ENCODE measurements around the gene RHOJ. TPM values are rescaled to one million over a fixed set of nuclear protein-coding genes. Genes with fewer than 3 reads are reported as not detected.

Gene RHOJ
- polyA plus RNA-seq, 1 donor from 2014 or later: 0.10 TPM

- Histone ChIP-seq H4K20me1 (ENCODE audit: insufficient read depth) (no peaks in the 10 kb centered on the region), H3K27ac (ENCODE audit: low read length) (no peak overlapping the region), H3K36me3 (ENCODE audit: insufficient read depth, low read length) (no peaks in the 10 kb centered on the region), H3K27me3 (ENCODE audit: insufficient read depth, low read depth, low read length) (no peaks in the 10 kb centered on the region), H3K9ac (ENCODE audit: low read length) (no peak overlapping the region), H3K9me2 (ENCODE audit: insufficient read depth, low read length) (no peaks in the 10 kb centered on the region), H3K4me2 (ENCODE audit: low read length) (no peak overlapping the region), H3K4me3 (ENCODE audit: low read length) (no peak overlapping the region), H2AFZ (ENCODE audit: low read depth, low read length) (no peak overlapping the region), H3F3A (ENCODE audit: insufficient read depth, low read length, poor library complexity, severe bottlenecking) (no peaks in the 10 kb centered on the region), H3K9me3 (ENCODE audit: low read length) (no peaks in the 10 kb centered on the region), H3K79me2 (replicated peaks; ENCODE audit: insufficient read depth, low read length) (no peaks in the 10 kb centered on the region)
- TF ChIP-seq RAD21 (conservative IDR thresholded peaks at IDR 0.05): no peak
- TF ChIP-seq MXI1 (conservative IDR thresholded peaks at IDR 0.05; ENCODE audit: poor library complexity, severe bottlenecking): no peak
- TF ChIP-seq CTCF (IDR thresholded peaks at IDR 0.05; ENCODE audit: poor library complexity, severe bottlenecking): no peak
- TF ChIP-seq EP300 (conservative IDR thresholded peaks at IDR 0.05; ENCODE audit: poor library complexity, severe bottlenecking): no peak
- TF ChIP-seq POLR2AphosphoS5 (IDR thresholded peaks at IDR 0.05): no peak
- no peak for TF ChIP-seq SMC3 (conservative IDR thresholded peaks at IDR 0.05; ENCODE audit: poor library complexity)
- TF ChIP-seq TAF1 (IDR thresholded peaks at IDR 0.05; ENCODE audit: low read depth): no peak
- TF ChIP-seq REST (IDR thresholded peaks at IDR 0.05; ENCODE audit: borderline replicate concordance): no peak
- TF ChIP-seq EZH2 (IDR thresholded peaks at IDR 0.05; ENCODE audit: borderline replicate concordance, insufficient read depth, low read length, poor library complexity, severe bottlenecking): no peak
Observed at GRCh38 chr14:63228217-63228616, 24.0 kb downstream of the RHOJ start.

- H3K36me3 ChIP-seq (ENCODE audit: insufficient read depth, low read length): no peaks in the 10 kb centered on the region
- no peaks in the 10 kb centered on the region for H4K20me1 ChIP-seq (ENCODE audit: insufficient read depth)
- H3K4me3 ChIP-seq (ENCODE audit: low read length): no peak overlapping the region
- no peak overlapping the region for H3K27ac ChIP-seq (ENCODE audit: low read length)
- H2AFZ ChIP-seq (ENCODE audit: low read depth, low read length): no peak overlapping the region
- no peaks in the 10 kb centered on the region for H3K9me3 ChIP-seq (ENCODE audit: low read length)
- no peak overlapping the region for H3K9ac ChIP-seq (ENCODE audit: low read length)
- H3K4me2 ChIP-seq (ENCODE audit: low read length): no peak overlapping the region
- H3K9me2 ChIP-seq (ENCODE audit: insufficient read depth, low read length): no peaks in the 10 kb centered on the region
- TF ChIP-seq POLR2AphosphoS5 (IDR thresholded peaks at IDR 0.05): no peak
- H3F3A ChIP-seq (ENCODE audit: insufficient read depth, low read length, poor library complexity, severe bottlenecking): no peaks in the 10 kb centered on the region
- H3K79me2 ChIP-seq (replicated peaks; ENCODE audit: insufficient read depth, low read length): no peaks in the 10 kb centered on the region
- H3K27me3 ChIP-seq (ENCODE audit: insufficient read depth, low read depth, low read length): no peaks in the 10 kb centered on the region
Observed at GRCh38 chr14:63229330-63230059, 25.3 kb downstream of the RHOJ start.
